ENCODE data around the gene CITED1. TPM values are rescaled to one million over a fixed set of nuclear protein-coding genes. Genes with fewer than 3 reads are reported as not detected.
A peak's percentile ranks its signal among the peaks of the same experiment; 100 is the strongest.

Gene CITED1
- total and polyA plus RNA-seq, 8 donors, result 0.39 to 3.8 (median 0.61) TPM; not detected in 1

DNA sequence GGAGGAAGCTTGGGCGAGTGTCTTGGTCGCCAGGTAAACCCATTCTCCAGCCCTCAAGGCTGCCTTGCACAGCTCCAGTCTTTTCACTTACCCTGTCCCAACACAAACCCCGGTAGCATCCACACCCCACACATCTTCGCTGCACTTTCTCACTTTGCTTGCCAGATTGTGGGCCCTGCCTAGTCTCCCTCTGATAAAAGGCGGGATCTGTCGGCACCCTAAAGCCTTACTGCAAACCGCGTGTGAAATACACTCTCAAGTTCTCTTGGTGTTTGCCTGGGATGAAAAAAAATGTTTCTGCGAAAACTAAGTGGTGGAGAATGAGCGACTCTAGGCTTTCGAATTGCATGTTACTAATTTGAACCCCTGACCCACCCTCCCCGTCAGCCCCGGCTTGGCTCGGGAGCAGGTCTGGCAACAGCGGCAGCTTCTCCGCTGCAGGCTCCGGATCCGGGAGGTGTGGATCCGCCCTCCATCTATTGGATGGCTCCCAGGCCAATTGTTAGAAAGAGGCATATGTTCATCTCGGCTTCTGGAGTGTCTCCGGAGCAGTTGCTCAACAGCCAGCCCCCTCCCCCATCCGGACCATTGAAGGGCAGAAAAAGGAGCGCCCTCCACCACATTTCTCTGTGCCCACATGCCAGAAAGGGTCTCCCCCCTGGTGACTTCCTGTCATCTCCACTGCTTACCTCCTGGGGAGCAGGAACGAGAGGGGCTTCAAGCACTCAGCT is 3.0 kb upstream of the CITED1 start:
- TF ChIP-seq, protein P1, sequence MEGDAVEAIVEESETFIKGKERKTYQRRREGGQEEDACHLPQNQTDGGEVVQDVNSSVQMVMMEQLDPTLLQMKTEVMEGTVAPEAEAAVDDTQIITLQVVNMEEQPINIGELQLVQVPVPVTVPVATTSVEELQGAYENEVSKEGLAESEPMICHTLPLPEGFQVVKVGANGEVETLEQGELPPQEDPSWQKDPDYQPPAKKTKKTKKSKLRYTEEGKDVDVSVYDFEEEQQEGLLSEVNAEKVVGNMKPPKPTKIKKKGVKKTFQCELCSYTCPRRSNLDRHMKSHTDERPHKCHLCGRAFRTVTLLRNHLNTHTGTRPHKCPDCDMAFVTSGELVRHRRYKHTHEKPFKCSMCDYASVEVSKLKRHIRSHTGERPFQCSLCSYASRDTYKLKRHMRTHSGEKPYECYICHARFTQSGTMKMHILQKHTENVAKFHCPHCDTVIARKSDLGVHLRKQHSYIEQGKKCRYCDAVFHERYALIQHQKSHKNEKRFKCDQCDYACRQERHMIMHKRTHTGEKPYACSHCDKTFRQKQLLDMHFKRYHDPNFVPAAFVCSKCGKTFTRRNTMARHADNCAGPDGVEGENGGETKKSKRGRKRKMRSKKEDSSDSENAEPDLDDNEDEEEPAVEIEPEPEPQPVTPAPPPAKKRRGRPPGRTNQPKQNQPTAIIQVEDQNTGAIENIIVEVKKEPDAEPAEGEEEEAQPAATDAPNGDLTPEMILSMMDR (IDR thresholded peaks at IDR 0.05), result no peak
- H3K27ac ChIP-seq, result no peak overlapping the region
- H3K9me3 ChIP-seq, result no peaks in the 10 kb centered on the region
- intact Hi-C loops (cut with DNase I), result no loop called here
- H3K4me3 ChIP-seq, result peak overlapping the region in 1 of 2 donors; percentile 19
- DNase-seq, result peak; percentile 52 to 77 (median 72)
- H3K4me1 ChIP-seq, result peaks cover 9 to 24% of the 10 kb centered on the region in 2 donors
- peaks cover 65 to 67% of the 10 kb centered on the region in 2 donors for H3K27me3 ChIP-seq
- no peaks in the 10 kb centered on the region for H3K36me3 ChIP-seq
- peak; percentile 70 for ATAC-seq

DNA sequence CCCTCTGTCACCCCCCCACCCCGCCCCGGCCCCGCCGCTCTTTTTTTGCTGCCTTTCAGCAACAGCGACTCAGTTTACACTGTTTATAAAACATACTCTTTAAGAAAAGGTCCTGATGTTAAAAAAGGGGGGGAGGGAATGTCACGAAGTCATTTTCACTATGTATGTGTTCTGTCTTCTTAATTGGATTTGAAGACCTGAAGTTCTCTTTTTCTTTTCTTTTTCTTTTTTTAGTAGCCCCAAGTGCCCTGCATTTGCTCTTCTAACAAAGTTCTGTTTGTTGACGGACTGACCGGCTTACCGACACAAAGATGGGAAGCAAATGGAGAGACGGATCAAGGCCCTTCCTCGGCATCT is 2.5 kb upstream of the CITED1 start:
- DNase-seq (no peak), ATAC-seq (no peak)
- no peak overlapping the region for H3K4me3 ChIP-seq
- no peaks in the 10 kb centered on the region for H3K36me3 ChIP-seq
- no peak overlapping the region for H3K27ac ChIP-seq
- H3K27me3 ChIP-seq, result peaks cover 70 to 72% of the 10 kb centered on the region in 2 donors
- intact Hi-C loops (cut with DNase I), result no loop called here
- no peaks in the 10 kb centered on the region for H3K9me3 ChIP-seq
- TF ChIP-seq, protein P1 (IDR thresholded peaks at IDR 0.05), result no peak
- H3K4me1 ChIP-seq, result peaks cover 9 to 24% of the 10 kb centered on the region in 2 donors

DNA sequence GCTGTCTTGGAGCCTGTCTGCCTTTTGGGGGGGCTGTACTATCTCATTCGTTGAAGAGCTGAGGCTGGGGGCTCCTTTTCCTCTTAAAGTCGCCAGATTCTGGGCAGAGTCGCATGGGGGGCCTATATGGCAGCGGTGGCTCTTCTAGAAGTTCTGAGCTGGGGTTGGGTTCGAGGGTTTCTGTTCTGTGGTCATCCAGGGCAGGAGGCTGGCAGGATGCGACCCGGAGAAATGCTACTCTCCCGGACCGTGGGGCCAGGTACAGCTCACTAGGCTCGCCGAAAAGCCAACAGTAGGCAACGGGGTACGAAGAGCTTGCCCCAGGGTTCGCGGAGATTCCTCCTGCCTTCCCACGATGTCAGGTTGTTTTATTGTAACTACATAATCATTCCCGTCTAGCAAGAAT is 1.9 kb upstream of the CITED1 start:
- Histone ChIP-seq H3K36me3 (no peaks in the 10 kb centered on the region), H3K27me3 (peaks cover 76 to 77% of the 10 kb centered on the region in 2 donors), H3K9me3 (no peaks in the 10 kb centered on the region), H3K4me3 (no peak overlapping the region), H3K27ac (no peak overlapping the region), H3K4me1 (peaks cover 9 to 24% of the 10 kb centered on the region in 2 donors)
- TF ChIP-seq, protein P1 (IDR thresholded peaks at IDR 0.05), result no peak
- DNase-seq (no peak), ATAC-seq (no peak)
- intact Hi-C loops (cut with DNase I), result no loop called here

DNA sequence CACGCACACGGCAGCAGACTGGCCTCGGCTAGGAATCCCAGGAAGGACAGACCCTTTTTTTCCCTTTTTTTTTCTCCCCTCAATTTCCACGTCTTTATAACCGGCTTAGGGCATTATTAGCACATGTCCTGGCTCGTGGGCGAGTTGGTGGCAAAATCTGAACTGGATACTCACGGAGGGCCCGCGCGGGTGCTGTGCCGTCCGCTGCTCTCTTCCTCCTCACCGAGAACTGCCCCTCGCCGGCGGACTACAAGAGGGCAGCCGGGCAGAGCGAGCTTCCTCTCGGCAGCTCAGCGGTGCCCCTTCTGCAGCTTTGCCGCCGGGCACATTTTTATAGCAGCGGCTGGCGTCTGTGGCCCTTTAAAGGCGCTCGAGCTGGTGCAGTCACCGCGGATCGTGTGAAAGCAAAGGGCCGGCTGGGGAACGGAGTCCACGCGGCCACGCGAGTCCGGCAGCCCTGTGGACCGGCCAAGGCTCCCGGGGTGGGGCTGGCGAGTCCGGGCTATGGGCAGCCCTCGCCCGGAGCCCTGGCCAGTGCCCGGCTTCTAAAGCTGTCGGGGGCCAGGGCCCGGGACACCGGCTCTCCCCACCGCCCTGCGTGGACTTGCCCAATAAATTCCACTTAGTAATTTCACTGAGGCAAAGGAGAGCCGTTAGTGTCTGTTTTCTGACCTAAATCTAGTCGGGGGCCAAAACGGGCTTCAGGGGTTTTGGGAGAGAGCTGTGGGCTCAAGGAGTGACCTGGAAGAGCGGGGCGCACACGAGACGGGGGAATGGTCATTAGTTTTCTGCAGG is 1.3 kb upstream of the CITED1 start:
- peaks cover 78 to 82% of the 10 kb centered on the region in 2 donors for H3K27me3 ChIP-seq
- peak; percentile 46 to 85 (median 61) for DNase-seq
- TF ChIP-seq, protein P1 (IDR thresholded peaks at IDR 0.05), result no peak
- ATAC-seq, result peak; percentile 83
- peaks cover 9 to 24% of the 10 kb centered on the region in 2 donors for H3K4me1 ChIP-seq
- H3K4me3 ChIP-seq, result peak overlapping the region; percentile 29 to 41
- H3K9me3 ChIP-seq, result no peaks in the 10 kb centered on the region
- no peak overlapping the region for H3K27ac ChIP-seq
- no peaks in the 10 kb centered on the region for H3K36me3 ChIP-seq
- intact Hi-C loops (cut with DNase I), result no loop called here
